HG02852 (cell line): ENCODE results near the gene SHISA4.
"Not testable (repeated sequence)": the region's sequence is repeated elsewhere in the genome, so short reads cannot be mapped to it uniquely, and the experiment has no call there.

Experiments
- ATAC-seq: cut with Tn5 transposase; IDR thresholded peaks from one replicate; pipeline ENCODE4 v1.9.1; 2021; ENCODE audit warnings: mild to moderate bottlenecking, moderate library complexity; ENCODE audit not compliant: unreplicated experiment

SHISA4 gene

GRCh38 chr1:201925981-201926645 is 37.4 kb downstream of the SHISA4 start:
- no peak for ATAC-seq

DNA sequence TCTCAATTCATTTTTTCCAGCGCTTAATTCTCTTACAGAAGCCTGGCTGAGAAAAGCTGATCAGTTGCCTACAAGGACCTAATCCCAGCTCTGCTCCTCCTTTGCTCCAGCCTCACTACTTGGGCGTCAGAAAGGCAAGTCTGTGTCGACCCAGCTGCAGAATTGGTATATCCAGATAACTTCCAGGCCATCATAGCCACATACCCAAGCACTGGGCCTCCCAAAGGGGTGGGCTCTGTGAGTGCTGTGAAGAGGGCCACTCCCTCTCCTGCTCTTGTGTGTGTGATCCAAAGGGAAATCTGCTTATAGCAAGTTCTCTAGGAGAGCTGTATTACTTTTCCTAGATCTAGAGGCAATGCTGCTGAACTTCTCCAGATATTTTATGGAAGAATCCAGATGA is 39.6 kb downstream of the SHISA4 start:
- ATAC-seq: no peak

DNA sequence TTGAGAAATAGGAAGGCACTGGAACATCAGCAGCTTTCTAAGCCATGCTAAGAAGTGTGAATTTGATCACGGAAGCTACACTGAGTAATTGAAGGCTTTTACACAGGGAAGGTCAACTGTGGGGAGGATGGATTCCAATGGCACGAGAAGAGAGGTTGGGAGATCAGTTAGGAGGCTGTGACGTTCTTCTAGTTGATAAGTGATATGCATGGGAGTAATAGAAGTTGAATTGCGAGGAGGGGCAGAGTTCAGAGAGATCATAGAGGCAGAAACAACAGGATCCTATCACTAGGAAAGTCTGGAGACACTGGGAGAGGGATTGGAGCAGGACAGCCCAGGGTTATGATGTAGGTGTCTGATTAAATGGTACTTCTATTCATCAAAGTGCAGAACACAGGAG is 41.4 kb downstream of the SHISA4 start:
- no peak for ATAC-seq

DNA sequence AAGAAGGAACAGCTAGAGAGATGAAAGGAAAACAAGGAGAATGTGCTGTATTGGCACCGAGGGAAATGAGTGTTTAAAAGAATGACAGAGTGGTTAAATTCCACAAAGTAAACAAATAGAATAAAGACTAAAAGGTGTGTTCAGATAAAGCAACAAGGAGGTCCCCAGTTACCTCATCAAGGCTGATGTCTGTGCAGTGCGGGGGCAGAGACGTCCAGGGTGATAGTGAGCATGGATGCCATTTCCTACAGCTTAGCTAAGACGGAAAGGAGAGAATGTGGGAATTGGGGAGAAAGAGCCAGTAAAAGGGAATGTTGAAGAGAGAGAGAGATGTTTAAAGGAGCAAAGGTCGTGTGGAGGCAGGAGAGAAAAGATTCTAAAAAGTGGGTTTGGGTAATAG is 42.1 kb downstream of the SHISA4 start:
- ATAC-seq: no peak

DNA sequence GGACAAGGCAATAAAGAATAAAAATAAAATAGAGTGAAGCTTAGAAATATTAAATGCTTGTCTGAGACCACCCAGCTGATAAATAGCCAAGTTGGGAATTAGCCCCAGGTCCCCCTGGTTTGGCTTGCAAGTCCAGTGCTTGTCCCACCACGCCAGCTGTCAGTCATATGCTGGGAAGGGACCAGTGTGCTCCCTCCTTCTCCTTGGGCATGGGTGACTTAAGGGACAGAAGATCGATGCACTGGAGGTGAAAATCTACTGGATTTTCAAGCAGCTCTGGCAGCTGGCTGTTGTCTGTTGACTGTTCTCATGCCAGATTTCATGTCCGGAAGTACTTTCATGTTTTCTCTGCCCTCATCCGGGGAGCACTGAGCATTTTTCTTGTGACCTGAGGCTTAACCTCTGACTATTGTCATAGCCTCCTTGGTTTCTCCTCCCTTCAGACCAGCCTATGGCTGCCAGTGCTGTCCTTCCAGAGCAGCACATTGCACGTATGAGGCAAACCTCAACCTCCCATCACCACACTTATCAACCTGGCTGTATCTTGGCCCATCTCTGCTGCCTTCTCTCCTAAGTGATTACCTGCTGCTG is 45.2 kb downstream of the SHISA4 start:
- ATAC-seq: no peak

GRCh38 chr1:201937624-201938213 is 49.0 kb downstream of the SHISA4 start:
- no peak for ATAC-seq

- ATAC-seq: no peak
Measured at GRCh38 chr1:201938440-201939035, 49.8 kb downstream of the SHISA4 start.

DNA sequence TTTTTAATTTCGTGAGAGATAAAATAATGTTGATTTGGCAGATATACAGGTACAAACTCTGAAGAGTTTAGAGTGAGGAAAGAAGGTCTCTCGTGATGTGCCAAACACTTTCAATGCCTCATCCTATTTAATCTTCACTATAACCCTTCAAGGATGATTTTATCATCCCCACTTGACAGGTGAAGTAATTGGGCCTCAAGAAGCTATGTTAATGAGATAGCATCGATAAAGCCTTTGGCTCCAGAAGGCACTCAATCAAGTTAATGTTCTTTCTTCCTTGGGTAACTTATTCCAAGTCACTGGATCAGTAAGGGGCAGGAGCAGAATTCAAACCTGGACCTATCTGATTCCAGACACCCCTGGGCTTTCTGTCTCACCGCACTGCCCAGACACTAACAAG is 50.5 kb downstream of the SHISA4 start:
- ATAC-seq: no peak

GRCh38 chr1:201939574-201939973 is 50.9 kb downstream of the SHISA4 start:
- no peak for ATAC-seq

GRCh38 chr1:201940316-201940715 is 51.6 kb downstream of the SHISA4 start:
- not testable (repeated sequence) for ATAC-seq

DNA sequence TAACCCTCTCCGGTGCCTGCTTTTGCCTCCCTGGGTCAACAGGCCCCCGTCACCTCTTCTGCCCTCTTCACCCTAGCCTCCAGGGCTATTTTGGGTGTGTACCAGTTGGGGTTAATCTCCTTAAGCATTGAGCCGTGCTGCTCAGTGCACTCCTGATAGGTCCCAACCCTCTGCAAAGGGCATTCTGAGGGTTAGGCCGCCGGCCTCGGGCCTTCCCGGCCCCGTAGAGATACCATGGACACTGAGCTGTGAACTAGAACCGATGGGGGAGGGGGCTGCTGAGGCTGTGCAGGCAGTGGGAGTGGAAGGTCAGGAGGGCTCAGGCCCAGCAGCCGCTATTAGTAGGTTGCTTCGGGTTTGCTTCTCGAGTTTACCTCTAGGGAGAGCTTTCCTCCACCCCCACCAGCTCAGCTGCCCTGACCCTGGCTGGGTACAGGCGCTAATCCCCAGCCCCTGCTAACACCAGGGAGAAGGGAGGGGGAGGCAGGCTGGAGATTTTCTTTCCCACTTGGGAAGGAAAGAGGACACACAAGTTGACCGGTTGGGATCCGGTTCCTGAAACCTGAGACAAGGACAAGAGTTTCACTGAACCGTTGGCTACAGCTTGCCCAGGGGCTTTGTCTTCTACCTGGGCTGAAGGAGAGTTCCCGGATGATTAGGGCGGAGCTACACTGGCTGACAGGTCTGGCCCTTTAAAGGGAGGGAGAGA is 52.9 kb downstream of the SHISA4 start:
- no peak for ATAC-seq

DNA sequence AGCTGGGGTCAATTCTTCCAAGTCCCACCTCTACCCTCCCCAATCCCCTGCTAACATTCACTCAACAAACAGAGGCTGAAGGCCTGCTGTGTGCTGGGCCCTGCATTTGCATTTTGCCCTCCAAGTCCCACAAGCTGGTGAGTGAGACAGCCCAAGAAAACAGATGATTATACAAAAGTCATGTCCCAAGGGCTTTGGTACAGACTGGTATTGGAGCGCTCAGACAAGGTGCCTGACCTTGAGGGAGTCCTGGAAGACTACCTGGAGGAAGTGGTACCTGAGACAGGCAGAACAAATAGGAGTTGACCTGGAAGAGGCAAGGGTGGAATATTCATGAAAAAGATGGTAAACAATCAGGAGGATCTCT is 53.4 kb downstream of the SHISA4 start:
- ATAC-seq: no peak
